ENCODE data around the gene LRP5. TPM values are rescaled to one million over a fixed set of nuclear protein-coding genes. Genes with fewer than 3 reads are reported as not detected.

LRP5 gene
- total and polyA plus RNA-seq, 2 experiments from 2014 or later, result 26.9 to 51.1 TPM

- Histone ChIP-seq H3K4me3 (no peak overlapping the region), H2AFZ (no peak overlapping the region), H3K27me3 (ENCODE audit: insufficient read depth) (no peaks in the 10 kb centered on the region), H3K4me1 (ENCODE audit: insufficient read depth) (peaks cover 3% of the 10 kb centered on the region; the same call in 1 of the 2 replicates), H3K36me3 (ENCODE audit: insufficient read depth) (no peaks in the 10 kb centered on the region; the same call in 1 of the 2 replicates), H3K4me2 (no peak overlapping the region), H3F3A (replicated peaks; ENCODE audit: low read depth) (0 out of 2 replicates have a peak, but pooled peaks cover 2% of the 10 kb centered on the region), H4K20me1 (replicated peaks; ENCODE audit: insufficient read depth) (no peaks in the 10 kb centered on the region; the same call in 1 of the 2 replicates), H3K79me2 (replicated peaks; ENCODE audit: insufficient read depth) (no peaks in the 10 kb centered on the region), H3K27ac (ENCODE audit: low read depth) (no peak overlapping the region), H3K9me2 (ENCODE audit: insufficient read depth) (no peaks in the 10 kb centered on the region)
- Mint-ChIP-seq H3K4me3 (no peak overlapping the region), H3K9me3 (no peaks in the 10 kb centered on the region; the same call in 2 of the 3 replicates), H3K4me1 (peaks cover 9% of the 10 kb centered on the region), H3K27me3 (ENCODE audit: insufficient read depth, low read depth, poor library complexity) (peaks cover 7% of the 10 kb centered on the region), H3K27ac (no peak overlapping the region), H3K36me3 (ENCODE audit: low read depth) (peaks cover 51% of the 10 kb centered on the region)
- ATAC-seq (no peak), DNase-seq (ENCODE audit: low spot score) (no peak)
- TF ChIP-seq REST (IDR thresholded peaks at IDR 0.05; ENCODE audit: unreplicated experiment), result no peak
- no peak for TF ChIP-seq JUNB (IDR thresholded peaks at IDR 0.05; ENCODE audit: unreplicated experiment)
- no peak for TF ChIP-seq EZH2 (IDR thresholded peaks at IDR 0.05; ENCODE audit: low read depth, unreplicated experiment)
- no peak for TF ChIP-seq ETS1 (IDR thresholded peaks at IDR 0.05)
- TF ChIP-seq, protein P1, sequence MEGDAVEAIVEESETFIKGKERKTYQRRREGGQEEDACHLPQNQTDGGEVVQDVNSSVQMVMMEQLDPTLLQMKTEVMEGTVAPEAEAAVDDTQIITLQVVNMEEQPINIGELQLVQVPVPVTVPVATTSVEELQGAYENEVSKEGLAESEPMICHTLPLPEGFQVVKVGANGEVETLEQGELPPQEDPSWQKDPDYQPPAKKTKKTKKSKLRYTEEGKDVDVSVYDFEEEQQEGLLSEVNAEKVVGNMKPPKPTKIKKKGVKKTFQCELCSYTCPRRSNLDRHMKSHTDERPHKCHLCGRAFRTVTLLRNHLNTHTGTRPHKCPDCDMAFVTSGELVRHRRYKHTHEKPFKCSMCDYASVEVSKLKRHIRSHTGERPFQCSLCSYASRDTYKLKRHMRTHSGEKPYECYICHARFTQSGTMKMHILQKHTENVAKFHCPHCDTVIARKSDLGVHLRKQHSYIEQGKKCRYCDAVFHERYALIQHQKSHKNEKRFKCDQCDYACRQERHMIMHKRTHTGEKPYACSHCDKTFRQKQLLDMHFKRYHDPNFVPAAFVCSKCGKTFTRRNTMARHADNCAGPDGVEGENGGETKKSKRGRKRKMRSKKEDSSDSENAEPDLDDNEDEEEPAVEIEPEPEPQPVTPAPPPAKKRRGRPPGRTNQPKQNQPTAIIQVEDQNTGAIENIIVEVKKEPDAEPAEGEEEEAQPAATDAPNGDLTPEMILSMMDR (conservative IDR thresholded peaks at IDR 0.05; ENCODE audit: low read depth in 2 of 2), result no peak
- no peak for TF ChIP-seq ZNF462 (CRISPR knock-in tag; IDR thresholded peaks at IDR 0.05)
- no peak for TF ChIP-seq ZNF331 (CRISPR knock-in tag; IDR thresholded peaks at IDR 0.05; ENCODE audit: low read depth)
- TF ChIP-seq ZNF114 (CRISPR knock-in tag; IDR thresholded peaks at IDR 0.05), result no peak
- TF ChIP-seq POLR2AphosphoS5 (IDR thresholded peaks at IDR 0.05; ENCODE audit: low read depth), result no peak
- TF ChIP-seq EZH2phosphoT487 (IDR thresholded peaks at IDR 0.05; ENCODE audit: unreplicated experiment), result no peak
Measured at GRCh38 chr11:68358416-68358815, 46.0 kb downstream of the LRP5 start.
